GM21529 (cell line): ENCODE results near the gene YWHAB.

Source experiments
- ATAC-seq: cut with Tn5 transposase; IDR thresholded peaks from one replicate; pipeline ENCODE4 v1.9.1; 2021; ENCODE audit not compliant: unreplicated experiment

Gene YWHAB

GRCh38 chr20:44911264-44911921 lies 25.9 kb downstream of the YWHAB start:
- ATAC-seq: no peak

GRCh38 chr20:44912189-44912588 lies 26.7 kb downstream of the YWHAB start:
- ATAC-seq: no peak

DNA sequence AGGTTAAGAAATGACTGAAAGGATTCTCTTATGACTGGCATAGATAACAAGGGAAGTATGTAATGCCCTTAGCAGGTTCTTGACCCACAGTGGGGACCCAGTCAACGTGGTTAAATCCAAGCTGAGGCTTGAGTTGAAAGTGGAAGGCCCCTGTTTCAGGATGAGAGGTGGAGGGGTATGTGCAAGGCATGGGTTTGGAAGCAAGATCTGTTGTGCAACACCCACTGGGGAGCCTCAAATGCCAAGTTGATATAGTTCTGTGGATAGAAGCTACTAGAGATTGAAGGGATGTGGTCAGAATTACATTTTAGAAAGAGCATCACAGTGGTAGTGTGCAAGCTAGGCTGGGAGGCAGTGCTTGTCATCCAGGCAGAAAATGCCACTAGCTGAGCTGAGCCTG lies 29.4 kb downstream of the YWHAB start:
- no peak for ATAC-seq

- no peak for ATAC-seq
These were observed 31.1 kb downstream of the YWHAB start for GRCh38 chr20:44916586-44916985.

GRCh38 chr20:44917399-44917798 lies 31.9 kb downstream of the YWHAB start:
- no peak for ATAC-seq

DNA sequence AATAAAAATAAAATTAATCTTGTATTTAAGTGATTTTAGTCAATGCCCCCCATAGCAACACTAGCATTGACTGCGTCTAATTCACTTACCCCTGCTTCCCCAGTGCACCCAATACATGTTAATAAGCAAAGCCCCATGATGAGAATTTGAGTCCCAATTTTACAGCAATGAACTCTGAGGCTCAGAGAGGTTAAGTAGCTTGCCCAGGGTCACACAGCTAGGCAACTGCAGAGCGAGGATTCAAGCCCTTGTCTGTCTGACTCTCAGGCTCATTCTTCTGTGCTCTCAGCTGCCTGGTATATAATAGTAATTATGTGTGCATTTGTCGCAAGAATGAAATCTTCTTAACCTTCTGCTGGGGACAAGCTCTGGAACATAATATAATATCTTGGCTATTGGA lies 32.8 kb downstream of the YWHAB start:
- no peak for ATAC-seq

DNA sequence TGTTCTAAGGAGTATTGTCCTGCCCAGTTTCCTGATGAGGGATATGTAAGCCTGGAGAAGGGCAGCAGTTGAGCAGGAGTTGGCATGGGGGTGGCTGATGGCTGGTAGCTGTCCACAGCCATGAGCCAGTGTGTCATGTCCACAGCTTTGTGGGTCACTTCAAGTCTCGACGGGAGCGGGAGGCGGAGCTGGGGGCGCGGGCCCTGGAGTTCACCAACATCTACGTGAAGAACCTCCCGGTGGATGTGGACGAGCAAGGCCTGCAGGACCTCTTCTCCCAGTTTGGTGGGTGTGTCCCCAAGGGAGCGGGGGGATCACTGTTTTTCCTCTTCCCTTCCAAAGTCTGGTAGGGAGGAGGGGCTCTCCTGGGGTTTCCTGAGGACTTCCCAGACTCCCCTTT lies 33.3 kb downstream of the YWHAB start:
- no peak for ATAC-seq

- no peak for ATAC-seq
These were observed 35.9 kb downstream of the YWHAB start for GRCh38 chr20:44921447-44921846.

DNA sequence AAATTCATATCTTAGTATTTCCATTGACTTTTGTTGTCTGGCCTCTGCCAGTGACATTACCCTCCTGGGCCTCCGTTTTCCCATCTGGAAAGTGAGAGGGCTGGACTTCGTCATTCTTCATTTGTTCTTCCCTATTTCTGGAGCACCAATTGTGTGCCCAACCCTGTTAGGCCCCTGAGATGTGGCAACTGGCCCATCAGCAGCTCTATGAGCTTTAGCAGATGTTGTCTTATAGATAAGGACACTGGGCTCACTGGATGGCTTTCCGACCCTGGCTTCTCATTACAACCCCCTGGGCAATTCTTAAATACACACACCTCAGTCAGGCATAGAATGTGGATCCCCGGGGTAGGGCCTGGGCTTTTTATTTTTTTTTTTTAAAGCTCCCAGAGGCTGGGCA lies 39.0 kb downstream of the YWHAB start:
- ATAC-seq: no peak

DNA sequence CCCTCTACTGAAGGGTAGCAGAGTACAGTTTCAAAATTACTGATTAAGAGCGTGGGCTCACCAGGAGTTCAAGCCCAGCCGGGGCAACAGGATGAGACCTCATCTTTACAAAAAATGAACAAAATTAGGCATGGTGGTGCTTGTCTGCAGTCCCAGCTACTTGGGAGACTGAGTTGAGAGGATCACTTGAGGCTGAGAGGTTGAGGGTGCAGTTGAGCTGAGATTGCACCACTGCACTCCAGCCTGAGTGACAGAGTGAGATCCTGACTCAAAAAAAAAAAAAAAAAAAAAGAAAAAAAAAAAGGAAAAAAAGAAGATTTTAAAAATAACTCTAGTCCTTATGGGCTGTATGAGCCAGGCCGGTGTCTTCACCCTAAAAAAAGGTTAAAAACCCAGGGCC lies 43.1 kb downstream of the YWHAB start:
- ATAC-seq: no peak

GRCh38 chr20:44930517-44931168 lies 45.1 kb downstream of the YWHAB start:
- no peak for ATAC-seq

- ATAC-seq: no peak
These were observed 46.4 kb downstream of the YWHAB start for GRCh38 chr20:44931911-44932310.

- no peak for ATAC-seq
These were observed 47.4 kb downstream of the YWHAB start for GRCh38 chr20:44932916-44933315.

DNA sequence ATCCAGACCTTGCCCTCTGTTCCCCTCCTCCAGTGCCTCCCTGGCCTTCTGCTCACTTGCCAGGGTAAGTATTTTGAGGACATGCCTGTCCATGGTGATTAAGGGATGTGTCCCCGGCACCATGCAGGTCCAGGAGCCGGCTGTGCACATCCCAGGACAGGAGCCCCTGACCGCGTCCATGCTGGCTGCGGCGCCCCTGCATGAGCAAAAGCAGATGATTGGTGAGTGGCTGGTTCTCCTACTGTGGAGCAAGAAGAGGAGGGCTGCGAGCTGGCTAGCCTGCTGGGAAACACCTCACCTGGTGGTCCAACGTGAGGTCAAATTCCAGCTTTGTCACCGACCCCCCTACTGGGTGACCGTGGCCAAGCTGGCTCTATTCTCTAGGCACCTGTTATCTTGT lies 51.0 kb downstream of the YWHAB start:
- no peak for ATAC-seq

GRCh38 chr20:44938637-44939036 lies 53.1 kb downstream of the YWHAB start:
- ATAC-seq: no peak

GRCh38 chr20:44941120-44941691 lies 55.7 kb downstream of the YWHAB start:
- no peak for ATAC-seq

DNA sequence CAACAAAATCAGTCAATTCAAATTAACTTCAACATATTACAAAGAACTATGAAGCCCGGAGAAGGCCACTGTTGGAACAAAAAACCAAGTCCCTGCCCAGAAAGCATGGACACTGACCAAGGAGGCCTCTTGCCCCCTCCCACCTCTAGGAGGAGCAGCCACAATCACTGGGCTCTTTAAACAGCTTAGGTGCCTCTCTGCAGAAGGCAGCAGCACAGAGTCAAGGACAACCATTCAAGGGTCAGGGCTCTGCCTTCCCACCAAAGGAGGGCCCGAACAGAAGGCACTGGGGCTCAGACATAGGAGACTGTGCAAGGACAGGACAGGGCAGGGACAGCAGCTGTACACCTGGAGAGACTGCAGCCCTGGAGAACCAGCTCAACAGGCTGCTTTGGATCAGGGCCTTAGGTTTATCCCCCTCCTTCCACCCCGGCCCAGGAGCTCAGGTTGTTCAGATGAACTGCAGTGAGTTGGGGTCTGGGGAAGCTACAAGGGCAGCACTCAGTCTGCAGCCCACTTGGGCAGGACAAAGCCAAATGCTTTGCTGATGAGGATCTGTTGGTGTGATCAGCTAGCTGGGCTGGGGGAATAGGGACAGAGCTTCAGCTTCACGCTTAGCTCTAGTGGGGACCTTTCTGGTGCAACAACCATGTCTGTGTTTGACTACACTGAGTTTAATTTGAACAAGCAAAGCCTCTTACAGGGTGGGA lies 56.9 kb downstream of the YWHAB start:
- no peak for ATAC-seq

DNA sequence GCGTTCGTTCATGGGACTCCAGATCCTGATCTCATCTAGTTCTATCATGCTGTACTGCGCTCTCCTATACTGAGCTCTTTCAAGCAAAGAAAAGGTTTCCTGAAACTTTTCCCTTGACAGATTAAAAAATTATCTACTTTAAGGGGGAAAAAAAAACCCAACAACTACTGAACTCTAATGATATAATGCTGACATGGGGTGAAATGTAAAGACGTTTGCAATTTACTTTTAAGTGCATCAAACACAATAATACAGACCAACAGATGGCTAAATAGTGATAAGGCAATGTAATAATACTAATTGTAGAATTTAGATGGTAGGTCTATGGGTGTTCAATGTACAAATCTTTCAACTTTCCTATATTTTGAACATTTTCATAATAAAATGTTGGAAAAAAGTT lies 58.3 kb downstream of the YWHAB start:
- ATAC-seq: no peak

DNA sequence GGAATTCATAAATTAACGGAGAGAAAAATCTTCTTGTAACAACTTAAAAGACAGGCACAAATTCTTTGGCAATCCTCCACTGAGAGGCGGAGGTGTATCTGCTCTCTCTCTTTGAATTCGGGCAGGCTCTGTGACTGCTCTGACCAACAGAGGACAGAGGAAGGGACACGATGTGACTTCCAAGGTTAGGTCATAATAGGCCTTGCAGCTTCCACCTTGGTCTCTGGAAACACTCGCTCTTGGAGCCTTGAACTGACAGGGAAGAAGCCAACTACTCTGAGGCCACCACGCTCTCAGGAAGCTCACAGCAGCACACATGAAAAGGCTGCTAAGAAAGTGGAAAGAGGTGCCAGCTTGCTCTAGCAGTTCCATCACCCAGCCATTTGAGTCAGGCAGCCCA lies 59.8 kb downstream of the YWHAB start:
- no peak for ATAC-seq

DNA sequence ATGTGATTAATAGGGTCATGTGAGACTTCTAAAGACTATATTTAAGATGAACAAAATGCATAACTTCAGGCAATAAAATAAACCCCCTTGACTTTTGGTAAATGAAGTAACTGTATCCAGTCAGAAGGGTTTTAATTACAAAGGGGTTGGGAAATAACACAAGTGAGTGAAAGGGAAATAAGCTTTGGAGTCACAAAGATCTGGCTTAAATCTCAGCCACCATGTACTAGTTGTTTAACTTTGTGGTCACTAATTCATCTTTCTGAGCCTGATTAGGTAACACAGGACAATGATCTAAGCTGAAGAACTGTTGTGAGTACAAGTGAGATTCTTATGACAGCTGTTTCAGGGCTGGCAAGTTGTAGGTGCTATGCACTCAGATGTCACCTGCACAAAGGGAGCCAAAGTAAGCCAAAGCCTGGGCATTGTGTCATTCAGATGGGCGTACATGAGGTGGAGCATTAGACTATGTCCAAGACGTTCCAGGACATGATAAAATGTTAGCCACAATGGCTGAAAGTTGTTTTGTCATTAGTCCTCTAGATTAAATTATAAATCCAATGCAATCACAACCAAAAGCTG lies 60.9 kb downstream of the YWHAB start:
- no peak for ATAC-seq

DNA sequence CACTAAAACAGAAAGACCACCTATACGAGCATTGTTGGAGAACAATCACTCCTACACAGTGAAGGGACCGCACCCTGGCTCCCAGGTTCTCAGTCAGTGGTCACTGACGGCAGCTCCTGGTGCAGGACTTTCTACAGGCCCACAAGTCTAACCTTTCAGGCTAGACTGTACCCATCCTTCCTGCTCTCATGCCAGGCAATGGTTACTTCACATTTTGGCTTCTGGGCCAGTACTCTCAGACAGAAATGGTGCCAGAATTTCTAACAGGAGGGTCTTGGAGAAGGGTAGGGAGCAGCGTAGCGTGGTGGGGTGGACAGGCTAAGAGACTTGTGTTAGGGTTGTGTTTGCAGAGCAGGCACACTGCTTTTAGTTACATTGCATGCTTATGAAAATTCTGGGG lies 62.6 kb downstream of the YWHAB start:
- ATAC-seq: no peak

GRCh38 chr20:44948513-44948912 lies 63.0 kb downstream of the YWHAB start:
- ATAC-seq: no peak
